ENCODE measurements around the gene GNGT2. TPM values are rescaled to one million over a fixed set of nuclear protein-coding genes. Genes with fewer than 3 reads are reported as not detected.
A peak's percentile ranks its signal among the peaks of the same experiment; 100 is the strongest.

The GNGT2 gene
- total RNA-seq = 1 to 10 TPM in 2 of 4 donors, not detected in 2; 1.2 TPM

DNA sequence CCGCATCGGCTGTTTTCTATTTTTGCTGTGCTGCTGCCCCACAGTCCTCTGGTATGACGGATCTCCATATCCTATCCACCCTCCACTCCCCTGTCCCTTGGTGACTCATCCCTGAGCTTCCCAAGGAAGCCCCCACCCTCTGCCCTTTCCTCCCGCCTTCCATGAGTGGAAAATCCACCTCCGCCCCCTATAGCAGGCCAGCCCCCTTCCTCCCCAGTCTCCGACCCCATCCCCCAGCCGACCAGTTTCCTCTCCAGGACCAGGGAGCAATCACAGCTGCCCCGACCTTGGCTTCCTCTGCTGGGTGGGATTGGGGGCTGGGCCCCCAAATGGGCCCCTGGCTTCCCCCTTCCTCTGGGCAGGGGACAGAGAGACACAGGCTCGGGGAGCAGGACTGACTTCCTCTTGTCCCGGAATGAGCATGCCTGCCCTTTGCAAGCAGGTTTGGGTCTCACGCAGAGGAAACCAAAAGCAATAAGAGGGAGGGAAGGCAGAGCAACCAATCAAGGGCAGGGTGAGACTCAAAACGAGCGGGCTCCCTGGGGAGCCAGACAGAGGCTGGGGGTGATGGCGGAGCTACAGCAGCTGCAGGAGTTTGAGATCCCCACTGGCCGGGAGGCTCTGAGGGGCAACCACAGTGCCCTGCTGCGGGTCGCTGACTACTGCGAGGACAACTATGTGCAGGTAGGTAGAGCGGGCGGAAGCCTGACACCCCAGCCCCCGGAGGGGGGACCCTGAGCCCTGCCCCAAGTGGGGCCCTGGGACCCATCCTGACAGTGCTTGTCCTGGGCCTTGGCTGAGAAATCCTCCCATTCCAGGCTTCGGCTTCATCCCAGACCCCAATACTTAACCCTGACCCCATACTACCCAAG, at the start of gene GNGT2, which contains the start of gene ABI3:
GNGT2 (minus strand) TSS at position 417 of the 872 bp plus-strand sequence. CDS start 3,152 bp downstream, outside the sequence.
ABI3 (plus strand) TSS at position 550 of the 872 bp plus-strand sequence; CDS start at position 568, 18 bp downstream.
- ATAC-seq = peak; percentile 67
- WGBS, 2 donors (ENCODE audit: low coverage in 1 of 2) = 15 to 17% methylated on average over 3 to 8 of the region's 22 CpGs
- peaks cover 40% of the 10 kb centered on the region for H3K27me3 ChIP-seq
- H3K36me3 ChIP-seq = no peaks in the 10 kb centered on the region
- TF ChIP-seq, protein P1, sequence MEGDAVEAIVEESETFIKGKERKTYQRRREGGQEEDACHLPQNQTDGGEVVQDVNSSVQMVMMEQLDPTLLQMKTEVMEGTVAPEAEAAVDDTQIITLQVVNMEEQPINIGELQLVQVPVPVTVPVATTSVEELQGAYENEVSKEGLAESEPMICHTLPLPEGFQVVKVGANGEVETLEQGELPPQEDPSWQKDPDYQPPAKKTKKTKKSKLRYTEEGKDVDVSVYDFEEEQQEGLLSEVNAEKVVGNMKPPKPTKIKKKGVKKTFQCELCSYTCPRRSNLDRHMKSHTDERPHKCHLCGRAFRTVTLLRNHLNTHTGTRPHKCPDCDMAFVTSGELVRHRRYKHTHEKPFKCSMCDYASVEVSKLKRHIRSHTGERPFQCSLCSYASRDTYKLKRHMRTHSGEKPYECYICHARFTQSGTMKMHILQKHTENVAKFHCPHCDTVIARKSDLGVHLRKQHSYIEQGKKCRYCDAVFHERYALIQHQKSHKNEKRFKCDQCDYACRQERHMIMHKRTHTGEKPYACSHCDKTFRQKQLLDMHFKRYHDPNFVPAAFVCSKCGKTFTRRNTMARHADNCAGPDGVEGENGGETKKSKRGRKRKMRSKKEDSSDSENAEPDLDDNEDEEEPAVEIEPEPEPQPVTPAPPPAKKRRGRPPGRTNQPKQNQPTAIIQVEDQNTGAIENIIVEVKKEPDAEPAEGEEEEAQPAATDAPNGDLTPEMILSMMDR (IDR thresholded peaks at IDR 0.05) = no peak
- TF ChIP-seq POLR2AphosphoS5 (IDR thresholded peaks at IDR 0.05) (no peak), POLR2A (IDR thresholded peaks at IDR 0.05) (no peak)
- H3K4me3 ChIP-seq = peak within 1 kb of the TSS; percentile 4 to 48
- peak within 1 kb of the TSS in 3 of 4 donors; percentile 55 to 78 (median 64) for H3K27ac ChIP-seq
- H3K4me1 ChIP-seq = peaks cover 0 to 30% (median 4%) of the 10 kb centered on the region in 3 donors
- no peaks in the 10 kb centered on the region for H3K9me3 ChIP-seq

DNA sequence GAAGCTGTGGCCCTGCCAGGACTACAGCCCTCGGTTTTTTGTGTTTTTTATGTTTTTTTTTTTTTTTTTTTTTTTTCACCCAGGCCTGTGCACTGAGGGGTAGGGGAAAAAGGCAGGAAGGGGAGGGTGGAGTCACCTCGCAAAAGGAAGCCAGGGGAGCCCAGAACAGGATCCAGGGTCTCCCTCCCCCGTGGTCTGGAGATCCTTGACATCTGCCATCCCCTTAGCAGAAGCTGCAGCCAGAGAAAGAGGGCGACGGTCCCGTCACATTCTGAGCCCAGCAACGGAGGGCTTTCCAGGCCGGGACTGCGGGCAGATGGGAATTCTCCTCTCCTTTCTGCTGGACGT, 49.3 kb upstream of the GNGT2 start:
- TF ChIP-seq EP300 (IDR thresholded peaks at IDR 0.05) (no peak), POLR2AphosphoS5 (IDR thresholded peaks at IDR 0.05) (no peak), POLR2A (IDR thresholded peaks at IDR 0.05) (no peak)
- TF ChIP-seq, protein P1 (IDR thresholded peaks at IDR 0.05) = no peak
- peak overlapping the region in 3 of 4 donors; percentile 40 to 83 (median 75) for H3K27ac ChIP-seq
- H3K36me3 ChIP-seq = no peaks in the 10 kb centered on the region
- peaks cover 0 to 18% (median 3%) of the 10 kb centered on the region in 3 donors for H3K4me1 ChIP-seq
- ATAC-seq = no peak
- no peaks in the 10 kb centered on the region for H3K9me3 ChIP-seq
- peaks cover 8% of the 10 kb centered on the region for H3K27me3 ChIP-seq
- WGBS, 2 donors (ENCODE audit: low coverage in 1 of 2) = 60% methylated on average over 1 of the region's 10 CpGs; no CpG with 5 or more reads in 1 of the 2 donors
- peak overlapping the region; percentile 32 to 64 for H3K4me3 ChIP-seq

DNA sequence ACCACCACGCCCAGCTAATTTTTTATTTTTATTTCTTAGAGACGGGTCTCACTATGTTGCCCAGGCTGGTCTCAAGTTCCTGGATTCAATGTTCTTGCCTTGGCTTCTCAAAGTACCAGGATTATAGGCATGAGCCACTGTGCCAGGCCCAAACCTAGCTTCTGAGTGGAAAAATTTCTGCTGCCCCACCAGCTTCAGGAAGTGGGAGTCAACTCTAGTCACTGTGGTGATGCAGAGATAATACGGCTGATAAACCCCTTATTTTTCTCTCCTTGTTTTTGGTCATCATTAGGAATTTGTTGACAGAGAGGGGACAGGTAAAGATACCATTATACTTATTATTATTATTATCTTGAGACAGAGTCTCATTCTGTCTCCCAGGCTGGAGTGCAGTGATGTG, 48.0 kb upstream of the GNGT2 start:
- Histone ChIP-seq H3K27ac (no peak overlapping the region), H3K4me3 (no peak overlapping the region), H3K4me1 (peaks cover 0 to 18% (median 3%) of the 10 kb centered on the region in 3 donors), H3K27me3 (peaks cover 8% of the 10 kb centered on the region), H3K36me3 (no peaks in the 10 kb centered on the region), H3K9me3 (no peaks in the 10 kb centered on the region)
- no peak for TF ChIP-seq POLR2A (IDR thresholded peaks at IDR 0.05)
- 86 to 94% methylated on average over 2 to 3 of the region's 3 CpGs for WGBS, 2 donors (ENCODE audit: low coverage in 1 of 2)
- ATAC-seq = no peak

DNA sequence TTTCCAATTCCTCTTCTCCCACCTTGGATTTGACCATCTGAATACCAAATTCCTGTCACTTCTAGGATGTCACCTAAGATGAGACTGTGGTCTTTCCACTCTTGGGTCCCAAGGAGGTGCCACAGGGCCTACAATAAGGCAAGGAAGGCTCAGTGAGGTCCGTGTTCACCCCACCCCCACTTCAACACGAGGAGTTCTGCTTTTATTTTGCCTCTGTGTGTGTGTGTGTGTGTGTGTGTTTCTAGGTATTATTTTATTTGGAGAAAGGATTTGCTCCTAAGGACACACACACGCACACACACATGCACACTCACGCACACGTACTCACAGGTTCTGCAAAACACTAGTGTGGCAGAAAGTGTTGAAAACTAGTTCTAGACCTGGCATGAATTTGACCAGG, 44.8 kb upstream of the GNGT2 start:
- no peak for ATAC-seq
- Histone ChIP-seq H3K27me3 (no peaks in the 10 kb centered on the region), H3K4me1 (peaks cover 0 to 6% (median 0%) of the 10 kb centered on the region in 3 donors), H3K36me3 (no peaks in the 10 kb centered on the region), H3K27ac (no peak overlapping the region), H3K4me3 (no peak overlapping the region), H3K9me3 (no peaks in the 10 kb centered on the region)
- TF ChIP-seq EP300 (IDR thresholded peaks at IDR 0.05) = no peak
- TF ChIP-seq, protein P1 (IDR thresholded peaks at IDR 0.05) = no peak
- no peak for TF ChIP-seq POLR2AphosphoS5 (IDR thresholded peaks at IDR 0.05)
- TF ChIP-seq POLR2A (IDR thresholded peaks at IDR 0.05) = no peak
- 73 to 89% methylated on average over 3 to 5 of the region's 5 CpGs for WGBS, 2 donors (ENCODE audit: low coverage in 1 of 2)

DNA sequence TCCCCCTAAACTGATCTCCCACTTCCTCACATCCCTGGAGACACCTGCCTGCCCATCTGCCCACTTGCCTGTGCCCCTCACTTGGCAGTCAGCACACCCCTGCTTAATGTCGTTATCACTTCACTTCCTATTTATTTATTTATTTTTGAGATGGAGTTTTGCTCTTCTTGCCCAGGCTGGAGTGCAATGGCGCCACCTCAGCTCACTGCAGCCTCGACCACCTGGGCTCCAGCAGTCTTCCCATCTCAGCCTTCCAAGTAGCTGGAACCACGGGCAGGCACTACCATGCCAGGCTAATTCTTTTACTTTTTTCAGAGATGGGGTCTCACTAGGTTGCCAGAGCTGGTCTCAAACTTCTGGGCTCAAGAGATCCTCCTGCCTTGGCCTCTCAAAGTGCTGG, 43.7 kb upstream of the GNGT2 start:
- TF ChIP-seq EP300 (IDR thresholded peaks at IDR 0.05) (no peak), POLR2AphosphoS5 (IDR thresholded peaks at IDR 0.05) (no peak), POLR2A (IDR thresholded peaks at IDR 0.05) (no peak)
- TF ChIP-seq, protein P1 (IDR thresholded peaks at IDR 0.05) = no peak
- H3K4me1 ChIP-seq = peaks cover 0 to 6% (median 0%) of the 10 kb centered on the region in 3 donors
- no peak overlapping the region for H3K27ac ChIP-seq
- no peaks in the 10 kb centered on the region for H3K9me3 ChIP-seq
- WGBS, 2 donors (ENCODE audit: low coverage in 1 of 2) = 61 to 62% methylated on average over 2 to 4 of the region's 4 CpGs
- no peaks in the 10 kb centered on the region for H3K36me3 ChIP-seq
- H3K27me3 ChIP-seq = peaks cover 6% of the 10 kb centered on the region
- no peak overlapping the region for H3K4me3 ChIP-seq
- no peak for ATAC-seq

All from gastroesophageal sphincter (tissue), 4 donors.